Parathyroid adenoma (tissue), 2 donors: ENCODE data around the gene EOMES.
"Not testable (repeated sequence)": the region's sequence is repeated elsewhere in the genome, so short reads cannot be mapped to it uniquely, and the experiment has no call there.

ENCODE experiments used
- H2AFZ ChIP-seq: fragments of 300-600 bp; sonication (generic); one replicate; pipeline ENCODE4 v1.7.0; 2017; ENCODE audit warnings: antibody characterized with exemption, mild to moderate bottlenecking
- H3K27ac ChIP-seq: fragments of 300-600 bp; sonication (generic); one replicate; pipeline ENCODE4 v1.7.0; 2017
- H3K27me3 ChIP-seq: fragments of 300-600 bp; sonication (generic); one replicate; pipeline ENCODE4 v1.7.0; 2017; ENCODE audit warnings: low read length; ENCODE audit not compliant: control insufficient read depth, insufficient read depth
- H3K36me3 ChIP-seq: fragments of 300-600 bp; sonication (generic); one replicate; pipeline ENCODE4 v1.7.0; 2017; ENCODE audit warnings: low read length; ENCODE audit not compliant: control insufficient read depth, insufficient read depth
- H3K4me1 ChIP-seq: fragments of 300-600 bp; sonication (generic); one replicate; pipeline ENCODE4 v1.7.0; 2017; ENCODE audit warnings: control low read depth
- H3K4me2 ChIP-seq: fragments of 300-600 bp; sonication (generic); one replicate; pipeline ENCODE4 v1.7.0; 2017; ENCODE audit warnings: low read length
- H3K4me3 ChIP-seq: fragments of 300-600 bp; sonication (generic); one replicate; pipeline ENCODE4 v1.7.0; 2017; ENCODE audit warnings: low read depth, low read length
- H3K79me2 ChIP-seq: fragments of 300-600 bp; sonication (generic); one replicate; pipeline ENCODE4 v1.7.0; 2017; ENCODE audit warnings: control low read depth
- H3K9ac ChIP-seq: fragments of 300-600 bp; sonication (generic); one replicate; pipeline ENCODE4 v1.7.0; 2017; ENCODE audit warnings: mild to moderate bottlenecking
- H3K9me3 ChIP-seq: fragments of 300-600 bp; sonication (generic); one replicate; pipeline ENCODE4 v1.7.0; 2017; ENCODE audit warnings: low read length; ENCODE audit not compliant: control insufficient read depth
- CTCF ChIP-seq: fragments of 300-600 bp; sonication (generic); IDR thresholded peaks from one replicate; pipeline ENCODE4 v1.7.0; 2017; ENCODE audit warnings: antibody characterized with exemption, mild to moderate bottlenecking
- donor health status: primary hyperparathyroidism.

Gene EOMES

GRCh38 chr3:27721717-27722564 is at the start of gene EOMES:
TSS of gene EOMES (minus strand) at chr3:27722323. CDS start at chr3:27722294, 29 bp downstream.
- Histone ChIP-seq H3K9ac (no peak within 1 kb of the TSS), H3K27ac (no peak within 1 kb of the TSS), H2AFZ (peak within 1 kb of the TSS; percentile 33)

GRCh38 chr3:27770384-27770783 is 48.3 kb upstream of the EOMES start:
- not testable (repeated sequence) for H3K4me1 ChIP-seq, H2AFZ ChIP-seq, H3K4me2 ChIP-seq, H3K9ac ChIP-seq, H3K4me3 ChIP-seq, H3K36me3 ChIP-seq, H3K79me2 ChIP-seq, H3K27me3 ChIP-seq, H3K27ac ChIP-seq, H3K9me3 ChIP-seq

More at GRCh38 chr3:27721717-27722564, at the start of gene EOMES:
- Histone ChIP-seq H3K36me3 (no peaks in the 10 kb centered on the region), H3K79me2 (no peaks in the 10 kb centered on the region), H3K4me2 (peak within 1 kb of the TSS; percentile 49), H3K27me3 (peaks cover 11% of the 10 kb centered on the region), H3K9me3 (no peaks in the 10 kb centered on the region), H3K4me1 (peaks cover 3% of the 10 kb centered on the region), H3K4me3 (peak within 1 kb of the TSS; percentile 20)
- no peak for TF ChIP-seq CTCF

- Histone ChIP-seq H2AFZ (no peak overlapping the region), H3K79me2 (no peaks in the 10 kb centered on the region), H3K9ac (no peak overlapping the region), H3K27me3 (no peaks in the 10 kb centered on the region), H3K4me2 (no peak overlapping the region), H3K9me3 (no peaks in the 10 kb centered on the region), H3K27ac (no peak overlapping the region), H3K4me1 (no peaks in the 10 kb centered on the region), H3K4me3 (no peak overlapping the region), H3K36me3 (no peaks in the 10 kb centered on the region)
- TF ChIP-seq CTCF, result no peak
These were observed 44.9 kb upstream of the EOMES start for GRCh38 chr3:27767000-27767399.

GRCh38 chr3:27758083-27758482 is 36.0 kb upstream of the EOMES start:
- TF ChIP-seq CTCF, result no peak
- Histone ChIP-seq H3K9ac (no peak overlapping the region), H2AFZ (no peak overlapping the region), H3K9me3 (no peaks in the 10 kb centered on the region), H3K36me3 (no peaks in the 10 kb centered on the region), H3K4me1 (no peaks in the 10 kb centered on the region), H3K27ac (no peak overlapping the region), H3K27me3 (no peaks in the 10 kb centered on the region), H3K4me3 (no peak overlapping the region), H3K79me2 (no peaks in the 10 kb centered on the region), H3K4me2 (no peak overlapping the region)

- Histone ChIP-seq H3K4me1 (no peaks in the 10 kb centered on the region), H2AFZ (no peak overlapping the region), H3K27me3 (no peaks in the 10 kb centered on the region), H3K4me2 (no peak overlapping the region), H3K4me3 (no peak overlapping the region), H3K9me3 (no peaks in the 10 kb centered on the region), H3K79me2 (no peaks in the 10 kb centered on the region), H3K9ac (no peak overlapping the region), H3K27ac (no peak overlapping the region), H3K36me3 (no peaks in the 10 kb centered on the region)
- TF ChIP-seq CTCF, result no peak
These were observed 34.8 kb upstream of the EOMES start for GRCh38 chr3:27756877-27757276.
